ENCODE results near the gene RYR3. TPM values are rescaled to one million over a fixed set of nuclear protein-coding genes. Genes with fewer than 3 reads are reported as not detected.

Gene RYR3
- total RNA-seq, 4 donors from 2014 or later, result 3.7 to 7.2 (median 4.5) TPM

DNA sequence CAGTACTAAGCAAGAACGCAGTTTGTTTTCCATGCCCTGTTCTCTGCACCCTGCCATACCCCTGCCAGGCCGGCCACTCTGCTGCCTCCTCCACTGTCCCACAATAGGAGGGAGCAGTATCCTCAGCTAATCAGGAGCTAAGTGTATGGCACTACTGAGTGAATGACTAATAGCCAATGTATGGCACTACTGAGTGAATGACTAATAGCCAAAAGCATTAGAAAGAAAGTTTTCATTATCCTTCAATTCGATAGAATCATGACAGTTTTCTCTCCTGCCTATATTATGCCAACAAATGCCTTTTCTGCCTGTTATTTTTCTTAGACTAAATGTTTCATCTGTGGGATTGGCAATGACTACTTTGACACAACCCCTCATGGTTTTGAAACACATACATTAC lies 550.0 kb downstream of the RYR3 start:
- Histone ChIP-seq H3K4me1 (peaks cover 0 to 16% (median 0%) of the 10 kb centered on the region in 4 donors), H3K9me3 (no peaks in the 10 kb centered on the region), H3K27ac (replicated peaks in 1 of 4) (no peak overlapping the region), H3K36me3 (peaks cover 4 to 53% (median 26%) of the 10 kb centered on the region in 4 donors), H3K4me3 (no peak overlapping the region), H3K27me3 (no peaks in the 10 kb centered on the region)
- intact Hi-C loops (cut with DNase I), result no loop called here
- WGBS, result 92% methylated on average over 3 of the region's 3 CpGs
- DNase-seq (ENCODE audit: extremely low spot score), result peak; percentile 21
- no peak for TF ChIP-seq EP300 (IDR thresholded peaks at IDR 0.05)
- TF ChIP-seq, protein P1, sequence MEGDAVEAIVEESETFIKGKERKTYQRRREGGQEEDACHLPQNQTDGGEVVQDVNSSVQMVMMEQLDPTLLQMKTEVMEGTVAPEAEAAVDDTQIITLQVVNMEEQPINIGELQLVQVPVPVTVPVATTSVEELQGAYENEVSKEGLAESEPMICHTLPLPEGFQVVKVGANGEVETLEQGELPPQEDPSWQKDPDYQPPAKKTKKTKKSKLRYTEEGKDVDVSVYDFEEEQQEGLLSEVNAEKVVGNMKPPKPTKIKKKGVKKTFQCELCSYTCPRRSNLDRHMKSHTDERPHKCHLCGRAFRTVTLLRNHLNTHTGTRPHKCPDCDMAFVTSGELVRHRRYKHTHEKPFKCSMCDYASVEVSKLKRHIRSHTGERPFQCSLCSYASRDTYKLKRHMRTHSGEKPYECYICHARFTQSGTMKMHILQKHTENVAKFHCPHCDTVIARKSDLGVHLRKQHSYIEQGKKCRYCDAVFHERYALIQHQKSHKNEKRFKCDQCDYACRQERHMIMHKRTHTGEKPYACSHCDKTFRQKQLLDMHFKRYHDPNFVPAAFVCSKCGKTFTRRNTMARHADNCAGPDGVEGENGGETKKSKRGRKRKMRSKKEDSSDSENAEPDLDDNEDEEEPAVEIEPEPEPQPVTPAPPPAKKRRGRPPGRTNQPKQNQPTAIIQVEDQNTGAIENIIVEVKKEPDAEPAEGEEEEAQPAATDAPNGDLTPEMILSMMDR (IDR thresholded peaks at IDR 0.05), result no peak
- no peak for TF ChIP-seq POLR2A (IDR thresholded peaks at IDR 0.05; ENCODE audit: low read depth)
- TF ChIP-seq POLR2AphosphoS5 (IDR thresholded peaks at IDR 0.05), result no peak

DNA sequence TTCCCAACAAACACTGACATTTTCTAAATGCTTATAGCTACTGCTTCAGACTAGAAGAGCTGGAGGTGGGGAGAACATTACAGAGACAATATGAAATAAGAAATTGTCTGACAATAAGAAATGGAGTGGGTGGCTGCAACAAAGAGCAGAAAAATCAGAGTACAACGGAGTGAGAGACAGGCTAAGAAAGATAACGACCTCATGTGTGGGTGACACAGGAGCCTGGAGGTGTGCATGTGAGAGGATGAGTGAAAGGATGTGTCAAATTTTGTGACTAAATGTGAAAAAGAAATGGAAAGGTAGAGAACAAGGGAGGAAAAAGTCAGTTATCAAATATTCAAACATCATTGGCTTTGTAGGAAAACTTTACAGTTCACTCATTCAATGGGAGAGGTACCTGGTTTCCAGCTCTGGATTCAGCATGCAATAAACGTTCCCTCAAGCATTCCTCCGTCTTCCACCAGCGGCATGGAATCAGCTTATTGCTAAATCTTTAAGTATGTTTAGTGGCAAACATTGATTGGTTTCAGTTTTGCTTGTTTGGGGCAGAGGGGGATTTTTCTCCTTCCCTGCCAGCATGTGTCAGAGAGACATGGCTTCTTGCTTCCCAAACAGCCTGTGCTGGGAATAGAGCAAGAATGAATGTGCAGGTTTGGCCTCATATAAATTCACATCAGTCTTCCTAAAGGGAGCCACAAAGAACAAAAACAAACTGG lies 553.8 kb downstream of the RYR3 start:
- intact Hi-C loops (cut with DNase I), result no loop called here
- Histone ChIP-seq H3K27ac (replicated peaks in 1 of 4) (peak overlapping the region in 2 of 4 donors; percentile 3 to 22), H3K4me1 (peaks cover 0 to 16% (median 0%) of the 10 kb centered on the region in 4 donors), H3K27me3 (no peaks in the 10 kb centered on the region), H3K36me3 (peaks cover under 1 to 36% (median 17%) of the 10 kb centered on the region in 4 donors), H3K4me3 (no peak overlapping the region), H3K9me3 (no peaks in the 10 kb centered on the region)
- 75% methylated on average over 5 of the region's 5 CpGs for WGBS
- DNase-seq (ENCODE audit: extremely low spot score), result no peak
- no peak for TF ChIP-seq EP300 (IDR thresholded peaks at IDR 0.05)
- no peak for TF ChIP-seq POLR2A (IDR thresholded peaks at IDR 0.05; ENCODE audit: low read depth)

DNA sequence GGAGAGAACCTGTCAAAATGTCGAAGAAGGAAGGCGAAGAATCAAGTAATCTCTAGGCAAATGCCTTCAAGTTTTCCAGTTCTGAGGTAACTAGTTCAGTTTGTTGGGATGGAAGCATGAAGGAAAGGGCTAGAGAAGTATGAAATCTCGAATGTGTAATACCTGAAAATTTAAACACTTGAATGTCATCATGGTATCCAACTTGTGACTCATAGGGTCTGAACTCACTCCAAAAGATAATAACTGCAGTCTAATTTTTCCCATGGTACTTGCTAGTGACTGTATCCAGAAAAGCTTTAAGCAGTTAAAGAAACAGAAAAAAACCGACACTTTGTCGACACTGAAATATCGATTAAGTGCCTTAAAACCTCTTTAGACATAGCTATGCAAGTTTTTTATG lies 554.6 kb downstream of the RYR3 start:
- Histone ChIP-seq H3K9me3 (no peaks in the 10 kb centered on the region), H3K36me3 (peaks cover 0 to 32% (median 12%) of the 10 kb centered on the region in 4 donors), H3K27ac (replicated peaks in 1 of 4) (peak overlapping the region in 1 of 4 donors; percentile 22), H3K4me3 (no peak overlapping the region), H3K4me1 (peaks cover 0 to 16% (median 0%) of the 10 kb centered on the region in 4 donors), H3K27me3 (no peaks in the 10 kb centered on the region)
- 73% methylated on average over 6 of the region's 6 CpGs for WGBS
- no peak for TF ChIP-seq POLR2AphosphoS5 (IDR thresholded peaks at IDR 0.05)
- TF ChIP-seq, protein P1 (IDR thresholded peaks at IDR 0.05), result no peak
- TF ChIP-seq POLR2A (IDR thresholded peaks at IDR 0.05; ENCODE audit: low read depth), result no peak
- no peak for TF ChIP-seq EP300 (IDR thresholded peaks at IDR 0.05)
- intact Hi-C loops (cut with DNase I), result no loop called here
- no peak for DNase-seq (ENCODE audit: extremely low spot score)

DNA sequence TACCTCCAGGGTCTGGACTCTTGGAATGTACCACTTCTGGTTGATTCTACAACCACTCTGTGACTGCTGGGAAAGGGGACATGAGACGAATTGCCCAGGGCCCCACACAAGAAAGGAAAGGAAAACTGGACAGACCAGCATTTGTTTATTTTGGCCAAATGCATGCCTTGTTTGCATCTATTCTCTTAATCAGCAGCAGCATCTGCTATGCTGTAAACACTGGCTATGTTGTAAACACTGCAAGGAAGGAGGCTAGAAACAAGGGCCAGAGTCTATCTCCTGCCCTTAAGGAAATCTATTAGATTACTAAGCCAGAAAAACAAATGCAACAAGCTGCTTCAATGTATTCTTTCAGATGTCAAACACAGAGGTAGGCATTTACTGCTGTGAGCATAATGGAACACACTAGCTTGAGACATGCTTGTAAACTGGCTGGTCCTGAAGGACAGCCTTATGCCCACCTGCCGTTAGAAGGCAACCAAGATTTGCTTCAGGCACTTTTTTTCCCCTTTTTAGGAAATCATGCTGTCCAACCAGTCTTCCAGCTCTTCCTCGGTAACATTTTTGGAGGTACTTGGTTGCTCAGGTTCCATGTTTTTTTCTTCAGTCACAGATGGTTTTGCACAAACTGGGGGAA lies 555.5 kb downstream of the RYR3 start:
- TF ChIP-seq POLR2AphosphoS5 (IDR thresholded peaks at IDR 0.05), result no peak
- no peak for TF ChIP-seq EP300 (IDR thresholded peaks at IDR 0.05)
- TF ChIP-seq, protein P1 (IDR thresholded peaks at IDR 0.05), result no peak
- no peak for TF ChIP-seq POLR2A (IDR thresholded peaks at IDR 0.05; ENCODE audit: low read depth)
- Histone ChIP-seq H3K36me3 (peaks cover 0 to 32% (median 9%) of the 10 kb centered on the region in 4 donors), H3K27me3 (no peaks in the 10 kb centered on the region), H3K4me1 (peaks cover 0 to 16% (median 0%) of the 10 kb centered on the region in 4 donors), H3K4me3 (no peak overlapping the region), H3K27ac (replicated peaks in 1 of 4) (no peak overlapping the region), H3K9me3 (no peaks in the 10 kb centered on the region)
- WGBS, result 86% methylated on average over 3 of the region's 3 CpGs
- intact Hi-C loops (cut with DNase I), result no loop called here
- no peak for DNase-seq (ENCODE audit: extremely low spot score)

DNA sequence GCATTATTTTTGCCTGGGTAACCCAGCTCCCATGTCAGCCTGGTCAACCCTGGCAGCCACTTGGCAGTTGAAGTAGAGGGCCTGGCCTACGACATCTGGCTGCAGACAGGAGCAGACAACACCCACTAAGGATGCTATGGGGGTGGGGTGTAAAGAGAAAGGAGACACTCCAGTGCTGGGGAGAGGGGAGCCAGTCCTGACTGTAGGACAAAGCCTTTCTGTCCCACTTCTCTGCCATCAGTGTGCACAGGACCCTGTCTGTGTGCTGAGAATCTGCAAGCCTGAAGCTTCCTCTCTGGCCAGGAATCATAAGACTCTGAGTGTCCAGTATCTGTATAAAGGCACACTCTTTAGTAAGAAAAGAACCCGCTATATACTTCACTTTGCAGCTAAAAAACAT lies 561.2 kb downstream of the RYR3 start:
- peaks cover 0 to 8% (median 3%) of the 10 kb centered on the region in 4 donors for H3K36me3 ChIP-seq
- H3K4me3 ChIP-seq, result no peak overlapping the region
- H3K27me3 ChIP-seq, result no peaks in the 10 kb centered on the region
- TF ChIP-seq POLR2AphosphoS5 (IDR thresholded peaks at IDR 0.05) (no peak), EP300 (IDR thresholded peaks at IDR 0.05) (no peak)
- TF ChIP-seq, protein P1 (IDR thresholded peaks at IDR 0.05), result no peak
- DNase-seq (ENCODE audit: extremely low spot score), result no peak
- H3K27ac ChIP-seq (replicated peaks in 1 of 4), result no peak overlapping the region
- no peaks in the 10 kb centered on the region for H3K9me3 ChIP-seq
- intact Hi-C loops (cut with DNase I), result no loop called here
- 92% methylated on average over 2 of the region's 2 CpGs for WGBS
- H3K4me1 ChIP-seq, result peaks cover 0 to 3% (median 0%) of the 10 kb centered on the region in 4 donors

Data from esophagus muscularis mucosa (tissue), 4 donors.